ENCODE measurements around the gene C1orf50.

DNA sequence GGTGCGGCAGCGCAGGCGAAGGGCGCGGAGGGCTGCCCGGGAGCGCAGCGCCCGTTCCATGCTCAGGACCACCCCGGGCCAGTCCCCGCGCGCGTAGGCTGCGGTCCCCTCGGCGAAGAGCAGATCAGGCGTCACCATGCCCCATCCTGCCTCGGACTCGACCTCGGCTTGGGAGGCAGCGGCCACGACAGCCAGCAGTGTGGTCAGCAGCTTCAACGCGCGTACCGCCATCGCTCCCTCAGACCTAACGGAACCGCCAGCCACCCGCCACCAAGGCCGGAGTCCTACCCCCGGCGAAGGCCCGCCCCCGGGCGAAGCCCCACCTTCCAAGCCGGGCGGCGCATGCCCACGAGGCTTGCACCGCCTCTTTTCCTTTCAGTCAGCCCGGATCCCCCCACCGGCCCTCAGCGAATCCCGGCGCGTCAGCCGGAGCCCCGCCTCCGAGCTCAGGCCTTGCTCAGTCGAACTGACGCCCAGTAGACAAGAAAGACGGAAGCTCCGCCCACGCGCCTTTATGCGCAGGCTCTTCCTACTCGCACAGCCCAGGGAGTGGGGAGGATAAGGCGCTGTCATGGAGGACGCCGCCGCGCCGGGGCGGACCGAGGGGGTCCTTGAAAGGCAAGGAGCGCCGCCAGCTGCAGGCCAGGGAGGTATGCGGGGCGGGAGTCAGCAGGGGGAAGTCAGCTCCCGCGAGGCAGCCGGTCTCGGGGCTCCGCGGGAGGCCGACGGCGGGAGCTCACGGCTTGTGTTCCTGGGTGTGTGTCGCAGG lies at the start of gene C1orf50, which contains the start of gene P3H1:
- TF ChIP-seq POLR2AphosphoS5 (IDR thresholded peaks at IDR 0.05; ENCODE audit: low read depth, low read length) (peak; percentile 87; the same call in 1 of the 2 replicates), TAF1 (IDR thresholded peaks at IDR 0.05; ENCODE audit: borderline replicate concordance, insufficient read depth, low read length) (peak; percentile 84), SIN3A (IDR thresholded peaks at IDR 0.05; ENCODE audit: borderline replicate concordance, insufficient read depth, low read length) (0 out of 2 replicates have a peak, but pooled peaks have one; percentile 35), FOXP2 (optimal IDR thresholded peaks at IDR 0.05; ENCODE audit: borderline replicate concordance, extremely low read depth, extremely low read length, insufficient read depth) (peak; percentile 43)
- TF ChIP-seq, protein P1, sequence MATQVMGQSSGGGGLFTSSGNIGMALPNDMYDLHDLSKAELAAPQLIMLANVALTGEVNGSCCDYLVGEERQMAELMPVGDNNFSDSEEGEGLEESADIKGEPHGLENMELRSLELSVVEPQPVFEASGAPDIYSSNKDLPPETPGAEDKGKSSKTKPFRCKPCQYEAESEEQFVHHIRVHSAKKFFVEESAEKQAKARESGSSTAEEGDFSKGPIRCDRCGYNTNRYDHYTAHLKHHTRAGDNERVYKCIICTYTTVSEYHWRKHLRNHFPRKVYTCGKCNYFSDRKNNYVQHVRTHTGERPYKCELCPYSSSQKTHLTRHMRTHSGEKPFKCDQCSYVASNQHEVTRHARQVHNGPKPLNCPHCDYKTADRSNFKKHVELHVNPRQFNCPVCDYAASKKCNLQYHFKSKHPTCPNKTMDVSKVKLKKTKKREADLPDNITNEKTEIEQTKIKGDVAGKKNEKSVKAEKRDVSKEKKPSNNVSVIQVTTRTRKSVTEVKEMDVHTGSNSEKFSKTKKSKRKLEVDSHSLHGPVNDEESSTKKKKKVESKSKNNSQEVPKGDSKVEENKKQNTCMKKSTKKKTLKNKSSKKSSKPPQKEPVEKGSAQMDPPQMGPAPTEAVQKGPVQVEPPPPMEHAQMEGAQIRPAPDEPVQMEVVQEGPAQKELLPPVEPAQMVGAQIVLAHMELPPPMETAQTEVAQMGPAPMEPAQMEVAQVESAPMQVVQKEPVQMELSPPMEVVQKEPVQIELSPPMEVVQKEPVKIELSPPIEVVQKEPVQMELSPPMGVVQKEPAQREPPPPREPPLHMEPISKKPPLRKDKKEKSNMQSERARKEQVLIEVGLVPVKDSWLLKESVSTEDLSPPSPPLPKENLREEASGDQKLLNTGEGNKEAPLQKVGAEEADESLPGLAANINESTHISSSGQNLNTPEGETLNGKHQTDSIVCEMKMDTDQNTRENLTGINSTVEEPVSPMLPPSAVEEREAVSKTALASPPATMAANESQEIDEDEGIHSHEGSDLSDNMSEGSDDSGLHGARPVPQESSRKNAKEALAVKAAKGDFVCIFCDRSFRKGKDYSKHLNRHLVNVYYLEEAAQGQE (IDR thresholded peaks at IDR 0.05; ENCODE audit: insufficient read depth in 1 of 2, low read depth in 2 of 2, low read length in 2 of 2), result no peak

Measured in PFSK-1 (cell line).